ENCODE data around the gene CBY3.
A peak's percentile ranks its signal among the peaks of the same experiment; 100 is the strongest.
"Not testable (repeated sequence)": the region's sequence is repeated elsewhere in the genome, so short reads cannot be mapped to it uniquely, and the experiment has no call there.

The CBY3 gene

GRCh38 chr5:179698935-179699615 lies 18.2 kb upstream of the CBY3 start, which contains the start of gene CANX:
CANX (plus strand) TSS chr5:179698967; CDS start chr5:179705682, 6,715 bp downstream.
- Histone ChIP-seq H3K9me3 (ENCODE audit: control insufficient read depth in 1 of 2, low read length in 2 of 2) (no peaks in the 10 kb centered on the region), H3K4me1 (ENCODE audit: control insufficient read depth in 1 of 2, insufficient read depth in 2 of 2, low read length in 2 of 2) (peaks cover 15 to 19% of the 10 kb centered on the region in 2 donors), H3K9ac (ENCODE audit: low read depth in 1 of 2, low read length in 2 of 2) (peak within 1 kb of the TSS; percentile 95 to 99), H3K36me3 (ENCODE audit: control insufficient read depth in 1 of 2, insufficient read depth in 2 of 2, low read length in 2 of 2) (peaks cover 0 to 11% of the 10 kb centered on the region in 2 donors), H3K27ac (ENCODE audit: low read depth, low read length) (peak within 1 kb of the TSS; percentile 96), H3K4me3 (ENCODE audit: low read depth in 1 of 2, low read length in 2 of 2) (peak within 1 kb of the TSS; percentile 89 to 97), H3K27me3 (ENCODE audit: control insufficient read depth in 1 of 2, insufficient read depth in 2 of 2, low read length in 2 of 2) (no peaks in the 10 kb centered on the region)

GRCh38 chr5:179697993-179698934 lies 17.4 kb upstream of the CBY3 start:
- Histone ChIP-seq H3K9ac (ENCODE audit: low read depth in 1 of 2, low read length in 2 of 2) (peak overlapping the region; percentile 95 to 99), H3K27me3 (ENCODE audit: control insufficient read depth in 1 of 2, insufficient read depth in 2 of 2, low read length in 2 of 2) (no peaks in the 10 kb centered on the region), H3K36me3 (ENCODE audit: control insufficient read depth in 1 of 2, insufficient read depth in 2 of 2, low read length in 2 of 2) (peaks cover 0 to 7% of the 10 kb centered on the region in 2 donors), H3K4me3 (ENCODE audit: low read depth in 1 of 2, low read length in 2 of 2) (peak overlapping the region; percentile 85 to 97), H3K4me1 (ENCODE audit: control insufficient read depth in 1 of 2, insufficient read depth in 2 of 2, low read length in 2 of 2) (peaks cover 15 to 19% of the 10 kb centered on the region in 2 donors), H3K27ac (ENCODE audit: low read depth, low read length) (peak overlapping the region; percentile 96), H3K9me3 (ENCODE audit: control insufficient read depth in 1 of 2, low read length in 2 of 2) (no peaks in the 10 kb centered on the region)

DNA sequence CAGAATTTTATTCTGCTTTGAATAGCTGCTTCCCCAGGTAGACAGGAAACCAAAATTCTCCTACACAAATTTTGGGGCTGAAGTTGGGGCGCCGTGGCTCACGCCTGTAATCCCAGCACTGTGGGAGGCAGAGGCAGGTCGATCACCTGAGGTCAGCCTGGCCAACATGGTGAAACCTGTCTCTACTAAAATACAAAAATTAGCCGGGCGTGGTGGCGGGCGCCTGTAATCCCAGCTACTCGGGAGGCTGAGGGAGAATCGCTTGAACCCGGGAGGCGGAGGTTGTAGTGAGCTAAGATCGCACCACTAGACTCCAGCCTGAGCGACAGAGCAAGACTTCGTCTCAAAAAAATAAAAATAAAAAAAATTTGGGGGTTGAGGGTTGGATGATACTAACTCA lies 16.7 kb upstream of the CBY3 start:
- not testable (repeated sequence) for H3K9me3 ChIP-seq (ENCODE audit: control insufficient read depth in 1 of 2, low read length in 2 of 2); H3K27me3 ChIP-seq (ENCODE audit: control insufficient read depth in 1 of 2, insufficient read depth in 2 of 2, low read length in 2 of 2); H3K36me3 ChIP-seq (ENCODE audit: control insufficient read depth in 1 of 2, insufficient read depth in 2 of 2, low read length in 2 of 2)
- peak overlapping the region; percentile 85 to 86 for H3K4me3 ChIP-seq (ENCODE audit: low read depth in 1 of 2, low read length in 2 of 2)
- H3K4me1 ChIP-seq (ENCODE audit: control insufficient read depth in 1 of 2, insufficient read depth in 2 of 2, low read length in 2 of 2): peaks cover 15 to 19% of the 10 kb centered on the region in 2 donors
- peak overlapping the region in 1 of 2 donors; percentile 87 for H3K9ac ChIP-seq (ENCODE audit: low read depth in 1 of 2, low read length in 2 of 2)
- peak overlapping the region; percentile 96 for H3K27ac ChIP-seq (ENCODE audit: low read depth, low read length)

DNA sequence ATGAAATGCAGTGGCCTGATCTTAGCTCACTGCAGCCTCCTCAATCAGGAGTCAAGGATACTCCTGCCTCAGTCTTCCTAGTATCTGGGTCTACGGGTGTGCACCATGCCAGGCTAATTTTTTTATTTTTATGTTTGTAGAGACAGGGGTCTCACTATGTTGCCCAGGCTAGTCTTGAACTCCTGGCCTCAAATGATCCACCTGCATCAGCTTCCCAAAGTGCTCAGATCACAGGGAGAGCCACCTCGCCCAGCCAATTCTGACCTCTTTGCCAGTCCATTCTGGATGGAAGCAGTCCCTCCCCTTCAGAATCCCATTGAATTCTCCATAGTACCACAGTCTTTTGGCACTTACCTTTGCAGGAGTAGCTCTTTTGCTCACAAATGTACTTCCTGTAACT lies 16.3 kb upstream of the CBY3 start:
- H3K4me3 ChIP-seq (ENCODE audit: low read depth in 1 of 2, low read length in 2 of 2): no peak overlapping the region
- H3K4me1 ChIP-seq (ENCODE audit: control insufficient read depth in 1 of 2, insufficient read depth in 2 of 2, low read length in 2 of 2): peaks cover 15 to 18% of the 10 kb centered on the region in 2 donors
- no peaks in the 10 kb centered on the region for H3K9me3 ChIP-seq (ENCODE audit: control insufficient read depth in 1 of 2, low read length in 2 of 2)
- no peak overlapping the region for H3K27ac ChIP-seq (ENCODE audit: low read depth, low read length)
- peaks cover 0 to 7% of the 10 kb centered on the region in 2 donors for H3K36me3 ChIP-seq (ENCODE audit: control insufficient read depth in 1 of 2, insufficient read depth in 2 of 2, low read length in 2 of 2)
- no peak overlapping the region for H3K9ac ChIP-seq (ENCODE audit: low read depth in 1 of 2, low read length in 2 of 2)
- H3K27me3 ChIP-seq (ENCODE audit: control insufficient read depth in 1 of 2, insufficient read depth in 2 of 2, low read length in 2 of 2): no peaks in the 10 kb centered on the region

- Histone ChIP-seq H3K27me3 (ENCODE audit: control insufficient read depth in 1 of 2, insufficient read depth in 2 of 2, low read length in 2 of 2) (no peaks in the 10 kb centered on the region), H3K9ac (ENCODE audit: low read depth in 1 of 2, low read length in 2 of 2) (no peak overlapping the region), H3K27ac (ENCODE audit: low read depth, low read length) (no peak overlapping the region), H3K4me3 (ENCODE audit: low read depth in 1 of 2, low read length in 2 of 2) (no peak overlapping the region), H3K36me3 (ENCODE audit: control insufficient read depth in 1 of 2, insufficient read depth in 2 of 2, low read length in 2 of 2) (peaks cover 0 to 7% of the 10 kb centered on the region in 2 donors), H3K4me1 (ENCODE audit: control insufficient read depth in 1 of 2, insufficient read depth in 2 of 2, low read length in 2 of 2) (peaks cover 15% of the 10 kb centered on the region in 2 donors), H3K9me3 (ENCODE audit: control insufficient read depth in 1 of 2, low read length in 2 of 2) (no peaks in the 10 kb centered on the region)
Observed at GRCh38 chr5:179696603-179697002, 15.8 kb upstream of the CBY3 start.

DNA sequence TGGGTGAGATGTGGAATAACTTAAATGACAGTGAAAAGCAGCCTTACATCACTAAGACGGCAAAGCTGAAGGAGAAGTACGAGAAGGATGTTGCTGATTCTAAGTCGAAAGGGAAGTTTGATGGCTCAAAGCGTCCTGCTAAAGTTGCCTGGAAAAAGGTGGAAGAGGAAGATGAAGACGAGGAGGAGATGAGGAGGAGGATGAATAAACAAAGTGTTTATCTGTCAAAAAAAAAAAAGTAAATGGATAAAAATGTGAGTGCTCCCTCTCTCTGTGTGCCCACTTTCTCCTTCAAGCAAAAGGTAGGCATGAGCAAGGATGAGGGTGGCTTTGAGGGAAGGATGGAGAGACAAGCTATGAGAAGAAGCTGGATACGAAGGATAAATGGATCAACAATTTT lies 13.7 kb upstream of the CBY3 start:
- Histone ChIP-seq H3K4me1 (ENCODE audit: control insufficient read depth in 1 of 2, insufficient read depth in 2 of 2, low read length in 2 of 2) (peaks cover 5 to 10% of the 10 kb centered on the region in 2 donors), H3K4me3 (ENCODE audit: low read depth in 1 of 2, low read length in 2 of 2) (no peak overlapping the region), H3K27me3 (ENCODE audit: control insufficient read depth in 1 of 2, insufficient read depth in 2 of 2, low read length in 2 of 2) (no peaks in the 10 kb centered on the region), H3K27ac (ENCODE audit: low read depth, low read length) (no peak overlapping the region), H3K9ac (ENCODE audit: low read depth in 1 of 2, low read length in 2 of 2) (no peak overlapping the region), H3K9me3 (ENCODE audit: control insufficient read depth in 1 of 2, low read length in 2 of 2) (no peaks in the 10 kb centered on the region), H3K36me3 (ENCODE audit: control insufficient read depth in 1 of 2, insufficient read depth in 2 of 2, low read length in 2 of 2) (no peaks in the 10 kb centered on the region)

DNA sequence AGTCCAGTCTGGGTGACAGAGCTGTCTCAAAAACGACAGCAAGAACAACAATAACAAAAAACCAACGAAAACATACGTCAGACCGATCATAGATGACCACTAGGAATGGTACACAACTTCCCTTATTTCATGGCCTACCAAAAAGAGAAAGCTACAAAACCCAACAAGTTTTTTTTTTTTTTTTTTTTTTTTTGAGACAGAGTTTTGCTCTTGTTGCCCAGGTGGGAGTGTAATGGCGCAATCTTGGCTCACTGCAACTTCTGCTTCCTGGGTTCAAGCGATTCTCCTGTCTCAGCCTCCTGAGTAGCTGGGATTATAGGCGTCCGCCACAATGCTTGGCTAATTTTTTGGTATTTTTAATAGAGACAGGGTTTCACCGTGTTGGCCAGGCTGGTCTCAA lies 8.4 kb upstream of the CBY3 start:
- not testable (repeated sequence) for H3K27me3 ChIP-seq (ENCODE audit: control insufficient read depth in 1 of 2, insufficient read depth in 2 of 2, low read length in 2 of 2); H3K27ac ChIP-seq (ENCODE audit: low read depth, low read length); H3K9ac ChIP-seq (ENCODE audit: low read depth in 1 of 2, low read length in 2 of 2); H3K36me3 ChIP-seq (ENCODE audit: control insufficient read depth in 1 of 2, insufficient read depth in 2 of 2, low read length in 2 of 2); H3K4me1 ChIP-seq (ENCODE audit: control insufficient read depth in 1 of 2, insufficient read depth in 2 of 2, low read length in 2 of 2); H3K4me3 ChIP-seq (ENCODE audit: low read depth in 1 of 2, low read length in 2 of 2); H3K9me3 ChIP-seq (ENCODE audit: control insufficient read depth in 1 of 2, low read length in 2 of 2)

DNA sequence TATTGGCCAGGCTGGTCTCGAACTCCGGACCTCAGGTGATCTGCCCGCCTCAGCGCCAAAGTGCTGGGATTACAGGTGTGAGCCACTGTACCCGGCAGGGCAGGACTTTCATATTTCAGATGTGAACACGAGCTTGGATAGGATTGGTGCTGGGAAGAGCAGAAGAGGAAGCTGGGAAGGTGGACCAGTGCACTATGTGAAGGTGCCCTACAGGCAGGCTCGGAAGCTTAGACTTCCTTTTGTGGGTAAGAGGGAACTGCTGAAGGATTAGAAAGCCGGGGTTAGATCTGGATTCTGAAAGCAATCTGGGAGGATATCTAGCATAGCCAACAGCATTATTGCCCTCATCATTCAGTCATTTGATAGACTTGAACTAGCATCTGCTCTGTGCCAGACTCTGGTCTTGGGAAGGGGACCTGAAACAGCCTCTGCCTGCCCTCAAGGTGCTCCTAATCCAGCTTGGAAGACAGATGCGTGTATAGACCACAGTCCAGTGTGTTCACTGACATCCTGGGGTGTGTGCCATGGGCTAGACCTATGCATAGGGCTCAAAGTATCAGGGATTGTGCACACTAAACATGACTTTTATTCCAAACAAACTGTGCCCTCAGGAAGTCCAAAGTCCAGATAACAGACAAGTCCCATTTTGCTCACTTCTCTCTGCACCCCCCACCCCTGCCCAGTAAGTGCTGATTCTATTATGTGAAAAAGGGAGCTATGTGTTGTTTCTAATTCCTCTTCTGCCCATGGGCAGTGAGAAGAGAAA lies 637 bp downstream of the CBY3 start:
- Histone ChIP-seq H3K27me3 (ENCODE audit: control insufficient read depth in 1 of 2, insufficient read depth in 2 of 2, low read length in 2 of 2) (no peaks in the 10 kb centered on the region), H3K36me3 (ENCODE audit: control insufficient read depth in 1 of 2, insufficient read depth in 2 of 2, low read length in 2 of 2) (no peaks in the 10 kb centered on the region), H3K27ac (ENCODE audit: low read depth, low read length) (no peak overlapping the region), H3K9me3 (ENCODE audit: control insufficient read depth in 1 of 2, low read length in 2 of 2) (no peaks in the 10 kb centered on the region), H3K9ac (ENCODE audit: low read depth in 1 of 2, low read length in 2 of 2) (no peak overlapping the region), H3K4me1 (ENCODE audit: control insufficient read depth in 1 of 2, insufficient read depth in 2 of 2, low read length in 2 of 2) (peaks cover 17 to 23% of the 10 kb centered on the region in 2 donors), H3K4me3 (ENCODE audit: low read depth in 1 of 2, low read length in 2 of 2) (no peak overlapping the region)

- Histone ChIP-seq H3K4me1 (ENCODE audit: control insufficient read depth in 1 of 2, insufficient read depth in 2 of 2, low read length in 2 of 2) (peaks cover 17 to 23% of the 10 kb centered on the region in 2 donors), H3K27ac (ENCODE audit: low read depth, low read length) (peak overlapping the region; percentile 52), H3K9ac (ENCODE audit: low read depth in 1 of 2, low read length in 2 of 2) (peak overlapping the region; percentile 83 to 84), H3K27me3 (ENCODE audit: control insufficient read depth in 1 of 2, insufficient read depth in 2 of 2, low read length in 2 of 2) (no peaks in the 10 kb centered on the region), H3K9me3 (ENCODE audit: control insufficient read depth in 1 of 2, low read length in 2 of 2) (no peaks in the 10 kb centered on the region), H3K36me3 (ENCODE audit: control insufficient read depth in 1 of 2, insufficient read depth in 2 of 2, low read length in 2 of 2) (no peaks in the 10 kb centered on the region), H3K4me3 (ENCODE audit: low read depth in 1 of 2, low read length in 2 of 2) (peak overlapping the region; percentile 89 to 90)
Observed at GRCh38 chr5:179679014-179679674, 1.7 kb downstream of the CBY3 start.
